ENCODE results near the gene DENND2A.

The DENND2A gene

GRCh38 chr7:140541513-140542227, 98.9 kb downstream of the DENND2A start:
- Histone ChIP-seq H3K4me3 (replicated peaks; ENCODE audit: insufficient read depth, low read length) (no peak overlapping the region), H3K27me3 (ENCODE audit: insufficient read depth, poor library complexity, severe bottlenecking) (no peaks in the 10 kb centered on the region), H3K27ac (replicated peaks) (no peak overlapping the region)
- TF ChIP-seq SPI1 (IDR thresholded peaks at IDR 0.05; ENCODE audit: borderline replicate concordance, low read depth), result no peak
- no peak for TF ChIP-seq GABPA (IDR thresholded peaks at IDR 0.05; ENCODE audit: low read depth)
- TF ChIP-seq POLR2AphosphoS5 (IDR thresholded peaks at IDR 0.05; ENCODE audit: low read depth), result no peak
- no peak for TF ChIP-seq REST (IDR thresholded peaks at IDR 0.05; ENCODE audit: insufficient replicate concordance, low read depth)
- TF ChIP-seq CTCF (IDR thresholded peaks at IDR 0.05; ENCODE audit: insufficient read depth, low read length), result no peak
- no peak for DNase-seq (ENCODE audit: low read depth in 1 of 2, low spot score in 1 of 2)

- DNase-seq (ENCODE audit: low read depth in 1 of 2, low spot score in 1 of 2), result no peak
- Histone ChIP-seq H3K27ac (replicated peaks) (no peak overlapping the region), H3K27me3 (ENCODE audit: insufficient read depth, poor library complexity, severe bottlenecking) (no peaks in the 10 kb centered on the region), H3K4me3 (replicated peaks; ENCODE audit: insufficient read depth, low read length) (no peak overlapping the region)
- no peak for TF ChIP-seq GABPA (IDR thresholded peaks at IDR 0.05; ENCODE audit: low read depth)
- TF ChIP-seq SPI1 (IDR thresholded peaks at IDR 0.05; ENCODE audit: borderline replicate concordance, low read depth), result no peak
- TF ChIP-seq REST (IDR thresholded peaks at IDR 0.05; ENCODE audit: insufficient replicate concordance, low read depth), result no peak
- TF ChIP-seq POLR2AphosphoS5 (IDR thresholded peaks at IDR 0.05; ENCODE audit: low read depth), result no peak
- no peak for TF ChIP-seq CTCF (IDR thresholded peaks at IDR 0.05; ENCODE audit: insufficient read depth, low read length)
Measured at GRCh38 chr7:140541176-140541512, 99.5 kb downstream of the DENND2A start.

- Histone ChIP-seq H3K4me3 (replicated peaks; ENCODE audit: insufficient read depth, low read length) (no peak overlapping the region), H3K27ac (replicated peaks) (no peak overlapping the region)
- DNase-seq (ENCODE audit: low read depth in 1 of 2, low spot score in 1 of 2), result no peak
Measured at GRCh38 chr7:140540136-140540777, 100.4 kb downstream of the DENND2A start.

More at GRCh38 chr7:140540136-140540777, 100.4 kb downstream of the DENND2A start:
- no peaks in the 10 kb centered on the region for H3K27me3 ChIP-seq (ENCODE audit: insufficient read depth, poor library complexity, severe bottlenecking)
- TF ChIP-seq GABPA (IDR thresholded peaks at IDR 0.05; ENCODE audit: low read depth) (no peak), POLR2AphosphoS5 (IDR thresholded peaks at IDR 0.05; ENCODE audit: low read depth) (no peak), SPI1 (IDR thresholded peaks at IDR 0.05; ENCODE audit: borderline replicate concordance, low read depth) (no peak), CTCF (IDR thresholded peaks at IDR 0.05; ENCODE audit: insufficient read depth, low read length) (no peak), REST (IDR thresholded peaks at IDR 0.05; ENCODE audit: insufficient replicate concordance, low read depth) (no peak)

Data from HL-60 (cell line).